WTC11 (cell line): ENCODE measurements around the gene ZNF223. TPM values are rescaled to one million over a fixed set of nuclear protein-coding genes. Genes with fewer than 3 reads are reported as not detected.

Source experiments
- ATAC-seq: fragments of 200-7000 bp; cut with Tn5 transposase; 2 replicates; pipeline ENCODE4 v1.10.0; 2021; ENCODE audit warnings: mild to moderate bottlenecking, moderate library complexity
- CTCF ChIA-PET: fragments of 300-600 bp; sonication (Branson Sonifier 250); formaldehyde crosslinking; loops from one replicate; lab custom pipeline; 2021; ENCODE audit warnings: antibody characterized with exemption; lab: Charles Lee
- POLR2A ChIA-PET: fragments of 350-600 bp; sonication (Branson Sonifier 250); formaldehyde crosslinking; loops from one replicate; lab custom pipeline; 2021; ENCODE audit warnings: antibody characterized with exemption; lab: Charles Lee
- DNase-seq: peaks from one replicate; pipeline ENCODE4 v3.0.0; 2021; ENCODE audit warnings: low spot score
- H3K27ac Mint-ChIP-seq: 2 replicates; pipeline ENCODE4 v1.8.0; 2021; ENCODE audit warnings: mixed read lengths
- H3K27me3 Mint-ChIP-seq: 2 replicates; pipeline ENCODE4 v1.8.0; 2021; ENCODE audit warnings: low read depth, mild to moderate bottlenecking, moderate library complexity, mixed read lengths
- H3K36me3 Mint-ChIP-seq: 2 replicates; pipeline ENCODE4 v1.8.0; 2021; ENCODE audit warnings: mixed read lengths
- H3K4me1 Mint-ChIP-seq: 2 replicates; pipeline ENCODE4 v1.8.0; 2022; ENCODE audit warnings: mixed read lengths
- H3K4me3 Mint-ChIP-seq: 2 replicates; pipeline ENCODE4 v1.8.0; 2021; ENCODE audit warnings: mild to moderate bottlenecking, moderate library complexity, mixed read lengths
- H3K9me3 Mint-ChIP-seq: 2 replicates; pipeline ENCODE4 v1.8.0; 2021; ENCODE audit warnings: mixed read lengths
- AFF4 ChIP-seq: sonication (generic); formaldehyde crosslinking; IDR thresholded peaks from 2 replicates; pipeline ENCODE4 v1.8.1; 2023; ENCODE audit warnings: mild to moderate bottlenecking, missing genetic modification reagents, borderline replicate concordance
- ATF1 ChIP-seq: sonication (generic); formaldehyde crosslinking; IDR thresholded peaks from 2 replicates; pipeline ENCODE4 v1.8.1; 2023; ENCODE audit warnings: mild to moderate bottlenecking, moderate library complexity, missing genetic modification reagents
- CREB1 ChIP-seq: sonication (generic); formaldehyde crosslinking; IDR thresholded peaks from 2 replicates; pipeline ENCODE4 v1.8.0; 2023; ENCODE audit warnings: mild to moderate bottlenecking, missing genetic modification reagents
- E2F1 ChIP-seq: sonication (generic); formaldehyde crosslinking; IDR thresholded peaks from 2 replicates; pipeline ENCODE4 v1.8.0; 2022; ENCODE audit warnings: mild to moderate bottlenecking, missing genetic modification reagents
- JAZF1 ChIP-seq: fragments of 250-450 bp; sonication (Bioruptor Pico); IDR thresholded peaks from 2 replicates; pipeline ENCODE4 v1.9.0; 2021; ENCODE audit warnings: moderate library complexity, mild to moderate bottlenecking, inconsistent platforms
- JUN ChIP-seq: sonication (generic); formaldehyde crosslinking; IDR thresholded peaks from 2 replicates; pipeline ENCODE4 v1.8.0; 2023; ENCODE audit warnings: mild to moderate bottlenecking, missing genetic modification reagents
- NR1H2 ChIP-seq: sonication (generic); formaldehyde crosslinking; IDR thresholded peaks from 2 replicates; pipeline ENCODE4 v1.9.0; 2021; ENCODE audit warnings: mild to moderate bottlenecking, moderate library complexity, missing genetic modification reagents
- NR2C2 ChIP-seq: sonication (generic); formaldehyde crosslinking; IDR thresholded peaks from 2 replicates; pipeline ENCODE4 v1.8.0; 2022; ENCODE audit warnings: mild to moderate bottlenecking, missing genetic modification reagents
- ZNF138 ChIP-seq: sonication (generic); formaldehyde crosslinking; conservative IDR thresholded peaks from 2 replicates; pipeline ENCODE4 v1.8.1; 2022; ENCODE audit warnings: mild to moderate bottlenecking, moderate library complexity, missing genetic modification reagents
- ZNF232 ChIP-seq: sonication (generic); formaldehyde crosslinking; IDR thresholded peaks from 2 replicates; pipeline ENCODE4 v1.8.0; 2022; ENCODE audit warnings: mild to moderate bottlenecking, missing genetic modification reagents
- ZNF281 ChIP-seq: sonication (generic); formaldehyde crosslinking; IDR thresholded peaks from 2 replicates; pipeline ENCODE4 v1.8.0; 2023; ENCODE audit warnings: mild to moderate bottlenecking, missing genetic modification reagents
- total RNA-seq: library from RNA; stranded (reverse); gene quantifications from 3 replicates; pipeline ENCODE4 v1.2.3, GENCODE V29; 2021
- TF ChIP-seq, protein P1 (sequence below): sonication (generic); formaldehyde crosslinking; IDR thresholded peaks from 2 replicates; pipeline ENCODE4 v1.8.0; 2022; ENCODE audit warnings: mild to moderate bottlenecking, missing genetic modification reagents
- TF ChIP-seq, protein P2 (sequence below): fragments of 250-450 bp; sonication (Bioruptor Pico); IDR thresholded peaks from 2 replicates; pipeline ENCODE4 v1.9.0; 2021; ENCODE audit warnings: mild to moderate bottlenecking, borderline replicate concordance

ZNF223 gene
- total RNA-seq, 1 experiment from 2014 or later: 5.7 TPM

DNA sequence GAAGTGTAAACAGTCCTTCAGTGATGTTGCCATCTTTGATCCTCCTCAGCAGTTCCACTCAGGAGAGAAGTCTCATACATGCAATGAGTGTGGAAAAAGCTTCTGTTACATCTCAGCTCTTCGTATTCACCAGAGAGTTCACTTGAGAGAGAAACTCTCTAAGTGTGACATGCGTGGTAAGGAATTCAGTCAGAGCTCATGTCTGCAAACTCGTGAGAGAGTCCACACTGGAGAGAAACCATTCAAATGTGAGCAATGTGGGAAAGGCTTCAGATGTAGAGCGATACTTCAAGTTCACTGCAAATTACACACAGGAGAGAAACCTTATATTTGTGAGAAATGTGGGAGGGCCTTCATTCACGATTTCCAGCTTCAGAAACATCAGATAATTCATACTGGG lies 41.4 kb upstream of the ZNF223 start (continued):
- TF ChIP-seq, protein P1, sequence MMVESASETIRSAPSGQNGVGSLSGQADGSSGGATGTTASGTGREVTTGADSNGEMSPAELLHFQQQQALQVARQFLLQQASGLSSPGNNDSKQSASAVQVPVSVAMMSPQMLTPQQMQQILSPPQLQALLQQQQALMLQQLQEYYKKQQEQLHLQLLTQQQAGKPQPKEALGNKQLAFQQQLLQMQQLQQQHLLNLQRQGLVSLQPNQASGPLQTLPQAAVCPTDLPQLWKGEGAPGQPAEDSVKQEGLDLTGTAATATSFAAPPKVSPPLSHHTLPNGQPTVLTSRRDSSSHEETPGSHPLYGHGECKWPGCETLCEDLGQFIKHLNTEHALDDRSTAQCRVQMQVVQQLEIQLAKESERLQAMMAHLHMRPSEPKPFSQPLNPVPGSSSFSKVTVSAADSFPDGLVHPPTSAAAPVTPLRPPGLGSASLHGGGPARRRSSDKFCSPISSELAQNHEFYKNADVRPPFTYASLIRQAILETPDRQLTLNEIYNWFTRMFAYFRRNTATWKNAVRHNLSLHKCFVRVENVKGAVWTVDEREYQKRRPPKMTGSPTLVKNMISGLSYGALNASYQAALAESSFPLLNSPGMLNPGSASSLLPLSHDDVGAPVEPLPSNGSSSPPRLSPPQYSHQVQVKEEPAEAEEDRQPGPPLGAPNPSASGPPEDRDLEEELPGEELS (CRISPR knock-in tag): no peak
- no peak for TF ChIP-seq ZNF138 (CRISPR knock-in tag)
- TF ChIP-seq NR1H2 (CRISPR knock-in tag): no peak
- no peak for TF ChIP-seq ATF1 (CRISPR knock-in tag)
- TF ChIP-seq JUN (CRISPR knock-in tag): no peak
- no peak for TF ChIP-seq ZNF281 (CRISPR knock-in tag)
- TF ChIP-seq E2F1 (CRISPR knock-in tag): no peak
- no peak for TF ChIP-seq ZNF232
- TF ChIP-seq CREB1 (CRISPR knock-in tag): no peak
- TF ChIP-seq, protein P2, sequence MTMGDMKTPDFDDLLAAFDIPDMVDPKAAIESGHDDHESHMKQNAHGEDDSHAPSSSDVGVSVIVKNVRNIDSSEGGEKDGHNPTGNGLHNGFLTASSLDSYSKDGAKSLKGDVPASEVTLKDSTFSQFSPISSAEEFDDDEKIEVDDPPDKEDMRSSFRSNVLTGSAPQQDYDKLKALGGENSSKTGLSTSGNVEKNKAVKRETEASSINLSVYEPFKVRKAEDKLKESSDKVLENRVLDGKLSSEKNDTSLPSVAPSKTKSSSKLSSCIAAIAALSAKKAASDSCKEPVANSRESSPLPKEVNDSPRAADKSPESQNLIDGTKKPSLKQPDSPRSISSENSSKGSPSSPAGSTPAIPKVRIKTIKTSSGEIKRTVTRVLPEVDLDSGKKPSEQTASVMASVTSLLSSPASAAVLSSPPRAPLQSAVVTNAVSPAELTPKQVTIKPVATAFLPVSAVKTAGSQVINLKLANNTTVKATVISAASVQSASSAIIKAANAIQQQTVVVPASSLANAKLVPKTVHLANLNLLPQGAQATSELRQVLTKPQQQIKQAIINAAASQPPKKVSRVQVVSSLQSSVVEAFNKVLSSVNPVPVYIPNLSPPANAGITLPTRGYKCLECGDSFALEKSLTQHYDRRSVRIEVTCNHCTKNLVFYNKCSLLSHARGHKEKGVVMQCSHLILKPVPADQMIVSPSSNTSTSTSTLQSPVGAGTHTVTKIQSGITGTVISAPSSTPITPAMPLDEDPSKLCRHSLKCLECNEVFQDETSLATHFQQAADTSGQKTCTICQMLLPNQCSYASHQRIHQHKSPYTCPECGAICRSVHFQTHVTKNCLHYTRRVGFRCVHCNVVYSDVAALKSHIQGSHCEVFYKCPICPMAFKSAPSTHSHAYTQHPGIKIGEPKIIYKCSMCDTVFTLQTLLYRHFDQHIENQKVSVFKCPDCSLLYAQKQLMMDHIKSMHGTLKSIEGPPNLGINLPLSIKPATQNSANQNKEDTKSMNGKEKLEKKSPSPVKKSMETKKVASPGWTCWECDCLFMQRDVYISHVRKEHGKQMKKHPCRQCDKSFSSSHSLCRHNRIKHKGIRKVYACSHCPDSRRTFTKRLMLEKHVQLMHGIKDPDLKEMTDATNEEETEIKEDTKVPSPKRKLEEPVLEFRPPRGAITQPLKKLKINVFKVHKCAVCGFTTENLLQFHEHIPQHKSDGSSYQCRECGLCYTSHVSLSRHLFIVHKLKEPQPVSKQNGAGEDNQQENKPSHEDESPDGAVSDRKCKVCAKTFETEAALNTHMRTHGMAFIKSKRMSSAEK (CRISPR knock-in tag): no peak
- TF ChIP-seq AFF4 (CRISPR knock-in tag): no peak
- no peak for TF ChIP-seq JAZF1

GRCh38 chr19:44019498-44019897 lies 32.3 kb upstream of the ZNF223 start:
- Mint-ChIP-seq H3K27ac (no peak overlapping the region), H3K36me3 (0 out of 2 replicates have a peak, but pooled peaks cover 9% of the 10 kb centered on the region), H3K4me3 (no peak overlapping the region), H3K9me3 (peaks cover 75% of the 10 kb centered on the region), H3K27me3 (peaks cover 31% of the 10 kb centered on the region), H3K4me1 (no peaks in the 10 kb centered on the region)
- ChIA-PET CTCF (no interaction called here), POLR2A (no interaction called here)
- DNase-seq (no peak), ATAC-seq (no peak)
- no peak for TF ChIP-seq NR2C2 (CRISPR knock-in tag)
